ENCODE results near the gene ARFGAP3. TPM values are rescaled to one million over a fixed set of nuclear protein-coding genes. Genes with fewer than 3 reads are reported as not detected.

ARFGAP3 gene
- total and polyA plus RNA-seq, 10 donors, result 15.0 to 46.8 (median 40.4) TPM

DNA sequence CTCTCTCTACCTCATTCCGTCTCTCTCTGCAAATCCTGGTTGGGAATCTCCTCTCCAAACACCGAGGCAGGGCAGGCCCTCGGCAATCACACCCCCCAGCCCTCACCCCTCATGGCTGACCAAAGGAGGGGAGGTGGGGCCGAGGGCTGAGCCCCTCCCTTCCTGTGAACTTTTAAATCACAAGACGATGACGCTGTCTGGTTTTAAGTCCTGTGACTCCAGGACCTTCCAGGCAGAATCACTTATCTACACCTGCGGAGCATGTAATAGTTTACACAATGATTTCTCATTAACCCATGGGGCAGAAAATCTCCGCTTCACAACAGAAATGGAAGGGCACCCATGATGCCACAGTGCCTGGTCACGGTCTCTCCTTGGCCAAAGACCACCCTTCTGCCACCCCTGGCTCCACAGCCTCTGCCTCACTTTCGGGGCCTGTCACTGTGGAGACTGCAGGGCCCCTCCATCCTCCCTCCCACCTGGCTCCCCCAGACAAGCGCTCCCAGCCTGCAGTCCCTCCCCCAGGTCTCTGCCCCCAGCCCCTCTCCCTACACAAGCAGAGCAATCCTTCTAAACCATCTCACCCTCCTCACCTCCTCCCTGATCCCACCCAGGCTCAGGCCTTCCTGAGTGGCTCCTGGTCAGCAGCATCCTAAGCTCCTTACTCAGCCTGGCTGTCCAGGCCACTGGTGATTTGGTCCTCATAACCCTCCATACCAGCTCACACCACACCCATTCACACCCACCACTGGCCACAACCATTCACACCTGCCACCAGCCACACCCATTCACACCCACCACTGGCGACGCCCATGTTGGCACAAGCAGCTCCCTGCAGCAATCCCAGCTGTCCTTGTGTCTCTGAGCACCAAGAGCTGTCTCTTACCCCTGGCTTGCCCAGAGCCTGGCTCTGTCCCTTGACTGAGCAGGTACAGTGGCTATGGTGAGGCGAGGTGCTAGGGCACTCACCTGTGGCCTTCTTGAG is 30.7 kb upstream of the ARFGAP3 start:
- H3K27me3 ChIP-seq (replicated peaks in 1 of 7), result no peaks in the 10 kb centered on the region
- H3K4me1 ChIP-seq, result peaks cover 4 to 56% (median 42%) of the 10 kb centered on the region in 6 donors
- H3K27ac ChIP-seq, result peak overlapping the region in 3 of 8 donors; percentile 30 to 95 (median 95)
- no peak overlapping the region for H3K4me3 ChIP-seq
- 85 to 90% (median 88%) methylated on average over 14 of the region's 14 CpGs for WGBS, 5 donors
- TF ChIP-seq POLR2A (IDR thresholded peaks at IDR 0.05), result no peak
- TF ChIP-seq, protein P1, sequence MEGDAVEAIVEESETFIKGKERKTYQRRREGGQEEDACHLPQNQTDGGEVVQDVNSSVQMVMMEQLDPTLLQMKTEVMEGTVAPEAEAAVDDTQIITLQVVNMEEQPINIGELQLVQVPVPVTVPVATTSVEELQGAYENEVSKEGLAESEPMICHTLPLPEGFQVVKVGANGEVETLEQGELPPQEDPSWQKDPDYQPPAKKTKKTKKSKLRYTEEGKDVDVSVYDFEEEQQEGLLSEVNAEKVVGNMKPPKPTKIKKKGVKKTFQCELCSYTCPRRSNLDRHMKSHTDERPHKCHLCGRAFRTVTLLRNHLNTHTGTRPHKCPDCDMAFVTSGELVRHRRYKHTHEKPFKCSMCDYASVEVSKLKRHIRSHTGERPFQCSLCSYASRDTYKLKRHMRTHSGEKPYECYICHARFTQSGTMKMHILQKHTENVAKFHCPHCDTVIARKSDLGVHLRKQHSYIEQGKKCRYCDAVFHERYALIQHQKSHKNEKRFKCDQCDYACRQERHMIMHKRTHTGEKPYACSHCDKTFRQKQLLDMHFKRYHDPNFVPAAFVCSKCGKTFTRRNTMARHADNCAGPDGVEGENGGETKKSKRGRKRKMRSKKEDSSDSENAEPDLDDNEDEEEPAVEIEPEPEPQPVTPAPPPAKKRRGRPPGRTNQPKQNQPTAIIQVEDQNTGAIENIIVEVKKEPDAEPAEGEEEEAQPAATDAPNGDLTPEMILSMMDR (IDR thresholded peaks at IDR 0.05 in 8 of 11, conservative IDR thresholded peaks at IDR 0.05 in 3 of 11), result no peak
- intact Hi-C loops (cut with DNase I; ENCODE audit: low total_unique reads), result no loop called here
- no peak for DNase-seq
- no peaks in the 10 kb centered on the region for H3K9me3 ChIP-seq
- peaks cover 4 to 97% (median 67%) of the 10 kb centered on the region in 6 donors for H3K36me3 ChIP-seq

DNA sequence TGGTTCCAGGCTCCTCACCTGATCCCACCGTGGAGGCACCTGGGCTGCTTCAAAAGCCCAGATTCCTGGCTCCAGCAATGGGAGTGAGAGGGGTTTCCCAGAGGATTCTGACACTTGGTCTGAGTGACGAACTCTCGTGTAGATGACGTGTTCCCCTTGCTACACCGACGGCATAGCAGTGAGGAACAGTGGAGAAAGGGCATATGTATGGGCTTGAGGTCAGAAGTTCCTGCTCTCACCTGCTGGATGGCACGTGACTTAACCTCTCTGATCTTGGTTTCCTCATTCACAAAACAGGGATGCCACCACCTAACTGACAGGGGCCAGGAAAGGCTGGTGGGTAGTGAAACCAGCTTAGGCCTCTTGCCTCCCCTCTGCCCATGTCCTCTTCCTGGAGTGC is 30.0 kb upstream of the ARFGAP3 start:
- H3K4me1 ChIP-seq, result peaks cover 4 to 50% (median 36%) of the 10 kb centered on the region in 6 donors
- 76 to 91% (median 85%) methylated on average over 6 to 7 of the region's 7 CpGs for WGBS, 5 donors
- peaks cover 4 to 97% (median 73%) of the 10 kb centered on the region in 6 donors for H3K36me3 ChIP-seq
- peak overlapping the region in 1 of 8 donors; percentile 95 for H3K27ac ChIP-seq
- TF ChIP-seq, protein P1 (IDR thresholded peaks at IDR 0.05 in 8 of 11, conservative IDR thresholded peaks at IDR 0.05 in 3 of 11), result no peak
- TF ChIP-seq POLR2A (IDR thresholded peaks at IDR 0.05) (no peak), POLR2AphosphoS5 (IDR thresholded peaks at IDR 0.05) (no peak)
- no peaks in the 10 kb centered on the region for H3K9me3 ChIP-seq
- H3K4me3 ChIP-seq, result no peak overlapping the region
- no peak for DNase-seq
- no peaks in the 10 kb centered on the region for H3K27me3 ChIP-seq (replicated peaks in 1 of 7)
- intact Hi-C loops (cut with DNase I; ENCODE audit: low total_unique reads), result no loop called here

DNA sequence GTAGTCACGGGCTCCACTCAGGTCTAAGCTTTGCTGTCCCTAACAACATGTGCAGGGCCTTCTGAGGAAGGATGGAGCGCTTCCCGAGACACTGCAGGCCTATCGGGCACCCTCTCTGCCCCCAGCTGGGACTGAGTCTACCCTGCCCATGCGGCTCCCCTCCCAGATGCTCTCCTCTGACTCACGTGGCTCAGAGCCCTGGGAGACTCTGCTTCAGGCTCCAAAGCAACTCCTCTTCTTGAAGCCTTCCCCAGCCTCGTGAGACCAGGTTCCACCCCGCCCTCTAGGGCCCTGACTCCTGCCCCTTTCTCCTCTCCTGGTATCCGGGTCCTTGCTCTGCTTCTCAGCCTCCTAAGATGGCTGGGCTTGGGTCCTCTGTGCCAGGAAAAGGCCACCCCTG is 28.4 kb upstream of the ARFGAP3 start:
- Histone ChIP-seq H3K4me1 (peaks cover 4 to 38% (median 22%) of the 10 kb centered on the region in 6 donors), H3K4me3 (no peak overlapping the region), H3K9me3 (no peaks in the 10 kb centered on the region), H3K36me3 (peaks cover 4 to 97% (median 82%) of the 10 kb centered on the region in 6 donors), H3K27ac (no peak overlapping the region), H3K27me3 (replicated peaks in 1 of 7) (no peaks in the 10 kb centered on the region)
- WGBS, 5 donors, result 93 to 97% (median 94%) methylated on average over 8 to 9 of the region's 9 CpGs
- intact Hi-C loops (cut with DNase I; ENCODE audit: low total_unique reads), result no loop called here
- TF ChIP-seq POLR2A (IDR thresholded peaks at IDR 0.05), result no peak
- no peak for DNase-seq

DNA sequence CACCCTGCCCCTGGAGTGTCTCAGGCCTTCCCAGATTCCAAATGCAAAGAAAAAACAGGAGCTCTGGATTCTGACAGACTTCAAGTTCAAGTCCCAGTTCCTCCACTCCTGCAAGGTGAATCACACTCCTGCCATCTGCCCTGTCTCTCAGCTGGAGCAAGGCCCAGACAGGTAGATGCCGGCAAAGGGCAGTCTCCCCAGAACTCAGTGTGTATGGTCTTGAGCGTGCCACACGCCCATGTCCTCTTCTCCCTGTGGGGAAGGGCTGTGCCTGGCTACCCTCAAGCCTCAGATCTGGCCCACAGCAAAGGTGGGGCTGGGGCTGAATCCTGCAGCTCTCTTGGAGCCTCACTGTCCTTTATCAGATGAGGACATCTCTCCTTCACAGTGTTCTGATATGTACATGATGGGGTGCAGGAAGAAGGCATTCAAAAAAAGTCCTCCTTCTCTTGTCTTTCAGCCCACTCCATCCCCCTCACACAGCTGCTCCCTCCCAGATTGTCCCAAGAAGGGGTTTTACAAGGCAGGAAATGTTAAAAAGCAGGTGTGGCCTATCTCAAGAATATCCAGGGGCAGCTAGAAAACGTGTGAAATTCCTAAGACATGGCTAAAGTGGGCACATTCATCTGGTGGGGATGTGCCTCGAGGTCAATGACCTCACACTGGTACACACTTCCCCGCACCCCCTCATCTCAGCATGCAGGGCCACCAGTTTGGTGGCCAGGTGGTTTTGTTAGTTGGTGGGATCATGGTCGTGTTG is 27.7 kb upstream of the ARFGAP3 start:
- Histone ChIP-seq H3K27me3 (replicated peaks in 1 of 7) (no peaks in the 10 kb centered on the region), H3K4me3 (no peak overlapping the region), H3K36me3 (peaks cover 4 to 97% (median 84%) of the 10 kb centered on the region in 6 donors), H3K4me1 (peaks cover 0 to 31% (median 15%) of the 10 kb centered on the region in 6 donors), H3K9me3 (no peaks in the 10 kb centered on the region), H3K27ac (peak overlapping the region in 1 of 8 donors; percentile 13)
- no peak for DNase-seq
- TF ChIP-seq POLR2AphosphoS5 (IDR thresholded peaks at IDR 0.05) (no peak), POLR2A (IDR thresholded peaks at IDR 0.05) (no peak)
- TF ChIP-seq, protein P1 (IDR thresholded peaks at IDR 0.05 in 8 of 11, conservative IDR thresholded peaks at IDR 0.05 in 3 of 11), result no peak
- intact Hi-C loops (cut with DNase I; ENCODE audit: low total_unique reads), result no loop called here
- 77 to 84% (median 84%) methylated on average over 5 to 7 of the region's 7 CpGs for WGBS, 5 donors
